Activated CD8-positive, alpha-beta T cell treated with anti-CD3 and anti-CD28 coated beads, Interleukin-2, amount 10 ng/mL, durations not matched to agents 7 days and 5 days (primary cell): ENCODE data around the gene PXDN. TPM values are rescaled to one million over a fixed set of nuclear protein-coding genes. Genes with fewer than 3 reads are reported as not detected.

Experiments used
- ATAC-seq: fragments of 150-1000 bp; cut with Tn5 transposase; one replicate; pipeline ENCODE4 v1.10.0; 2021; ENCODE audit warnings: moderate library complexity
- CTCF ChIA-PET: fragments of 350-600 bp; sonication (Branson Sonifier 250); formaldehyde crosslinking; loops from one replicate; lab custom pipeline; 2021; ENCODE audit warnings: antibody characterized with exemption; lab: Charles Lee
- POLR2A ChIA-PET: fragments of 350-600 bp; sonication (Branson Sonifier 250); formaldehyde crosslinking; loops from one replicate; lab custom pipeline; 2021; ENCODE audit warnings: antibody characterized with exemption; lab: Charles Lee
- DNase-seq: peaks from one replicate; pipeline ENCODE4 v3.0.0-alpha.2; 2020
- H3K27ac Mint-ChIP-seq: one replicate; pipeline ENCODE4 v1.8.0; 2021; ENCODE audit warnings: mild to moderate bottlenecking, mixed read lengths
- H3K27me3 Mint-ChIP-seq: one replicate; pipeline ENCODE4 v1.8.0; 2021; ENCODE audit warnings: low read depth, mixed read lengths
- H3K36me3 Mint-ChIP-seq: one replicate; pipeline ENCODE4 v1.8.0; 2021; ENCODE audit warnings: low read depth, mixed read lengths
- H3K4me1 Mint-ChIP-seq: one replicate; pipeline ENCODE4 v1.8.0; 2021; ENCODE audit warnings: low read depth, mixed read lengths
- H3K4me3 Mint-ChIP-seq: one replicate; pipeline ENCODE4 v1.8.0; 2021; ENCODE audit warnings: mild to moderate bottlenecking, mixed read lengths
- H3K9me3 Mint-ChIP-seq: one replicate; pipeline ENCODE4 v1.8.0; 2022; ENCODE audit warnings: mixed read lengths; ENCODE audit not compliant: insufficient read depth
- total RNA-seq, 2 experiments: library from RNA; stranded (reverse); gene quantifications; one replicate each; pipeline ENCODE4 v1.2.3, GENCODE V29; 2021

The PXDN gene
- total RNA-seq, 2 experiments from 2014 or later, result 0.26 to 0.92 TPM

GRCh38 chr2:1678609-1679008 is 65.7 kb downstream of the PXDN start:
- ATAC-seq (no peak), DNase-seq (no peak)
- Mint-ChIP-seq H3K36me3 (no peaks in the 10 kb centered on the region), H3K4me3 (no peak overlapping the region), H3K27me3 (no peaks in the 10 kb centered on the region), H3K4me1 (no peaks in the 10 kb centered on the region), H3K27ac (no peak overlapping the region), H3K9me3 (no peaks in the 10 kb centered on the region)
- CTCF ChIA-PET, result no interaction called here
- POLR2A ChIA-PET, result no interaction called here

DNA sequence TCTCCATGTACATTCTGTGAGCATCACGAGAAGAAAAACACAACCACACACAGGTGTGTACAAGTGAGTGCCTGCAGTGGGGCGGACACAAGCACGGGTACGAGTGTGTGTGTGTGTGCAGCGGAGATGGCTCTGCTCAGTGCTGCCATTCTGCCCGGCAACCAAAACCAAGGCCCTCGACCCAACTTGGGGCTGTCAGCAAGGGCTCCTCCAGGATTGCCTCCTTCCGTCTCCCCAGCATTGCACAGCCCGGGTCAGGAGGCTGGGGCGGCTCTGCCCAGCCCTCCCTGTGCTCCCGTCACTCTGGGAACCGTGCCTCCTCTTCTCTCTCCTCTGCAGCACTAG is 66.5 kb downstream of the PXDN start:
- no peak overlapping the region for H3K27ac Mint-ChIP-seq
- DNase-seq (no peak), ATAC-seq (no peak)
- CTCF ChIA-PET, result no interaction called here
- no peak overlapping the region for H3K4me3 Mint-ChIP-seq
- POLR2A ChIA-PET, result no interaction called here
- no peaks in the 10 kb centered on the region for H3K27me3 Mint-ChIP-seq
- no peaks in the 10 kb centered on the region for H3K4me1 Mint-ChIP-seq
- H3K36me3 Mint-ChIP-seq, result no peaks in the 10 kb centered on the region
- no peaks in the 10 kb centered on the region for H3K9me3 Mint-ChIP-seq

GRCh38 chr2:1676913-1677820 is 67.1 kb downstream of the PXDN start:
- H3K4me3 Mint-ChIP-seq, result no peak overlapping the region
- no peaks in the 10 kb centered on the region for H3K9me3 Mint-ChIP-seq
- no peak for DNase-seq
- H3K27ac Mint-ChIP-seq, result no peak overlapping the region
- CTCF ChIA-PET, result no interaction called here
- H3K27me3 Mint-ChIP-seq, result no peaks in the 10 kb centered on the region
- no peaks in the 10 kb centered on the region for H3K4me1 Mint-ChIP-seq
- no peaks in the 10 kb centered on the region for H3K36me3 Mint-ChIP-seq
- POLR2A ChIA-PET, result no interaction called here
- no peak for ATAC-seq

GRCh38 chr2:1676091-1676912 is 68.0 kb downstream of the PXDN start:
- H3K9me3 Mint-ChIP-seq, result no peaks in the 10 kb centered on the region
- ATAC-seq, result no peak
- CTCF ChIA-PET, result no interaction called here
- H3K27ac Mint-ChIP-seq, result no peak overlapping the region
- no peak overlapping the region for H3K4me3 Mint-ChIP-seq
- POLR2A ChIA-PET, result no interaction called here
- no peaks in the 10 kb centered on the region for H3K27me3 Mint-ChIP-seq
- H3K4me1 Mint-ChIP-seq, result no peaks in the 10 kb centered on the region
- no peaks in the 10 kb centered on the region for H3K36me3 Mint-ChIP-seq
- DNase-seq, result no peak

- Mint-ChIP-seq H3K27me3 (no peaks in the 10 kb centered on the region), H3K4me3 (no peak overlapping the region), H3K9me3 (no peaks in the 10 kb centered on the region), H3K36me3 (no peaks in the 10 kb centered on the region), H3K27ac (no peak overlapping the region), H3K4me1 (no peaks in the 10 kb centered on the region)
- ATAC-seq, result no peak
- POLR2A ChIA-PET, result no interaction called here
- DNase-seq, result no peak
- CTCF ChIA-PET, result no interaction called here
Measured at GRCh38 chr2:1675633-1676032, 68.7 kb downstream of the PXDN start.

DNA sequence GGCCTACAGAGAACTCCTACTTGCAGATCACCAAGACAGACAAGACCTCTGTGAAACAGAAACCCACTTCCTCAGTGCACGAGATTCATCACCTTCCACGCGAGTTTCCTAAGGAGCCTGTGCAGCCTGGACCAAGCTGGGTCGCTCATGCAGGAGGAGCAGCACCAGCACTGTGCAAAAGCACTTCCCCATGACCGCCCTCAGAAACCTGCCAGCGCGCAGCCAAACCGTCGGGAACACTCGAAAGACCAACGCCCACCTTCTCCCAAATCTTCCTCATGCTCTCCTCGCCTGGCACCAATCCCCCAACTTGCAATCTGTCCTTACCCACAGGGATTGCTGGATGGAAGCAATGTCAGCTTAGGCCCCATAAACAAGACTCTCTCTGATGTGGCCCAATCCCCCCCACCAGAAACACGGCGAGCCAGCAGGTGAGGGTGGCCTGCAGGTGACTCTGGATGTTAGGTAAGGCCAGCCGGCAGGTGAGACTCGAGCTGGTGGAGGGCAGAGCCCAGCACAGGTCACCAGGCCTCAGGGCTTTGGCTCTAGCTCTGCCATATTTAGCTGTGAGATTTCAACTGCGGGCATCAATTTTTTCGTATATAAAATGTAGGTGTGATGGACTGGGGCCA is 69.4 kb downstream of the PXDN start:
- CTCF ChIA-PET, result no interaction called here
- no peaks in the 10 kb centered on the region for H3K9me3 Mint-ChIP-seq
- POLR2A ChIA-PET, result no interaction called here
- H3K36me3 Mint-ChIP-seq, result no peaks in the 10 kb centered on the region
- no peak overlapping the region for H3K27ac Mint-ChIP-seq
- no peak overlapping the region for H3K4me3 Mint-ChIP-seq
- no peaks in the 10 kb centered on the region for H3K27me3 Mint-ChIP-seq
- no peaks in the 10 kb centered on the region for H3K4me1 Mint-ChIP-seq
- ATAC-seq (no peak), DNase-seq (no peak)

DNA sequence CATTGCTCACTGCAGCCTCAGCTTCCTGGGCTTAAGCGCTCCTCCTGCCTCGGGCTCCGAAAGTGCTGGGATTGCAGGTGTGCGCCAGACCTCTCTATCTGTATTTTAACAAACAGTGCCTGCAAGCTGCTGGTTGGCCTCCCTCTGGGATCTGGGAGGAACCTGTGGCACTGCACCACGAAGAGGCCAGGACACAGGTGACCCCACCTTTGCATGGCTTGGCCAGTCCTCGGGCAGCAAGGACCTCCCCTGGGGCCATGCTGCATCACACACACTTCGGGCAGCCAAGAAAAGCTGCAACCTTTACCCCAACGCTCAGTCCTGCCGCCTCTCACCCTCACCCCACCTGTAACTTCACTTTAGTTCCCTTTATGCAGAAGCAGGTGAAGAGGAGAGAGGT is 70.0 kb downstream of the PXDN start:
- ATAC-seq (no peak), DNase-seq (no peak)
- H3K9me3 Mint-ChIP-seq, result no peaks in the 10 kb centered on the region
- H3K36me3 Mint-ChIP-seq, result no peaks in the 10 kb centered on the region
- ChIA-PET CTCF (no interaction called here), POLR2A (no interaction called here)
- H3K4me1 Mint-ChIP-seq, result no peaks in the 10 kb centered on the region
- no peaks in the 10 kb centered on the region for H3K27me3 Mint-ChIP-seq
- H3K4me3 Mint-ChIP-seq, result no peak overlapping the region
- no peak overlapping the region for H3K27ac Mint-ChIP-seq

- Mint-ChIP-seq H3K9me3 (no peaks in the 10 kb centered on the region), H3K4me1 (no peaks in the 10 kb centered on the region), H3K27me3 (no peaks in the 10 kb centered on the region), H3K36me3 (no peaks in the 10 kb centered on the region), H3K27ac (no peak overlapping the region), H3K4me3 (no peak overlapping the region)
- ATAC-seq (no peak), DNase-seq (no peak)
- ChIA-PET POLR2A (no interaction called here), CTCF (no interaction called here)
Measured at GRCh38 chr2:1673160-1673944, 71.0 kb downstream of the PXDN start.

DNA sequence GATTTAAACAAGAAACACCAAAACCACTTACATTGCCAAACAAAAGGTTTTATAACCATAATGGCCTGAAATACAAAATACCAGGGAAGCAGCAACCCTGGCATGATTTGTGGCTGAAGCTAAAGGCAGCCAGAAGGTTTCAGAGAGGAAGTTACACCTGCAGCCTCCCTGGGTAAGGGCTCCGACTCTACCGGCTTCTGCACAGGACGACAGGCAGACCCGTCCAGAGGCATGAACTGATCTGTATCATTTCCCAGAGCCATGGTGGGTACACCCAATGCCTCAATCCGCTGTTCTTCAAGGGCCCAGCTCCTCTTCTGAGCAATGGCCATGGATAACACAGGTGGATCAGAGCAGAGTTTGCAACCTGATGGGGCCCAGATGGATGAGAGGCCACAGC is 71.6 kb downstream of the PXDN start:
- no peak for ATAC-seq
- no peaks in the 10 kb centered on the region for H3K36me3 Mint-ChIP-seq
- H3K4me1 Mint-ChIP-seq, result no peaks in the 10 kb centered on the region
- POLR2A ChIA-PET, result no interaction called here
- H3K9me3 Mint-ChIP-seq, result no peaks in the 10 kb centered on the region
- H3K27ac Mint-ChIP-seq, result no peak overlapping the region
- CTCF ChIA-PET, result no interaction called here
- H3K4me3 Mint-ChIP-seq, result no peak overlapping the region
- no peak for DNase-seq
- H3K27me3 Mint-ChIP-seq, result peaks cover 2% of the 10 kb centered on the region

DNA sequence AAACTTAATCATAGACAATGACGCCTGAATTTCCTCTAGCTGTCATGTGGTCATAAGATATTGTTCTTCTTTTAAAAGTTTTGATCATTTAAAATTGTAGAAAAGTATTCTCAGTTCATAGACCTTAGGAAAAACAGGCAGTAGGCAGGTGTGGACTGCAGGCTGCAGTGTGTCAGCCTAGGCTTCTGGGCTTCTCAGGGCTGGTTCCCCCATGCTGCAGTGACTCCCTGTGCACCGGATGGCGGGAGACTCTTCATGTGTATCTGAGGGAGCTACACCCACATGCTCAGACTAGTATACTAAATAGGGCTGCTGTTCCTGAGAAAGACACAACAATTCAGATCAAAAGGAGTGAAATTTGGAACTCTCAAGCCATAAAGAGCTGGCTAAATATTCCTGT is 72.4 kb downstream of the PXDN start:
- POLR2A ChIA-PET, result no interaction called here
- no peak overlapping the region for H3K27ac Mint-ChIP-seq
- H3K4me3 Mint-ChIP-seq, result no peak overlapping the region
- no peaks in the 10 kb centered on the region for H3K4me1 Mint-ChIP-seq
- no peaks in the 10 kb centered on the region for H3K36me3 Mint-ChIP-seq
- CTCF ChIA-PET, result interaction anchor here (1.0 kb wide), 1 partner anchor 121 kb away, joined by 3 read pairs; no protein-coding TSS in a partner anchor
- H3K9me3 Mint-ChIP-seq, result no peaks in the 10 kb centered on the region
- peaks cover 2% of the 10 kb centered on the region for H3K27me3 Mint-ChIP-seq
- ATAC-seq (no peak), DNase-seq (no peak)

DNA sequence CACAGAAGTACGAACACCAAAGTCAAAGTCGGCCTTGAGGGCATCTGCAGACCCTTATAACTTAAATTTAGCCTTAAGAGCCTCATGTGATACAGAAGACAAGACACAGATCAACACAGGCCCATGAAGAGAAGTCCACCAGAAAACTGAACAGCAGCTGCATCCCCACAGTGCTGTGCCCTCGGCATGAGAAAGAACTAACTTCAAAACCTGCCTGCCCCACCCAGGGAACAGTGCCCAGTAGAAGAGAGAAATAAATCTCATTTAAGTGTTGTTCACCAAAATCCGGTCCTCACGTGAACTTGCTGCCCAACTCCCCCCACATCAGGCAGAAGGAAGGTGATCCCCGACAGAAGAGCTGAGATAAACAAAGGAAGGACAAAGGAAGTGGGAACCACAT is 73.7 kb downstream of the PXDN start:
- no peak overlapping the region for H3K27ac Mint-ChIP-seq
- DNase-seq (no peak), ATAC-seq (no peak)
- H3K36me3 Mint-ChIP-seq, result no peaks in the 10 kb centered on the region
- ChIA-PET CTCF (interaction anchor here (1.0 kb wide), 1 partner anchor 120 kb away, joined by 3 read pairs; no protein-coding TSS in a partner anchor), POLR2A (no interaction called here)
- no peak overlapping the region for H3K4me3 Mint-ChIP-seq
- H3K4me1 Mint-ChIP-seq, result no peaks in the 10 kb centered on the region
- H3K27me3 Mint-ChIP-seq, result peaks cover 2% of the 10 kb centered on the region
- no peaks in the 10 kb centered on the region for H3K9me3 Mint-ChIP-seq
